GM18517 (cell line): ENCODE data around the gene ATG9B.

Experiments used
- ATAC-seq: cut with Tn5 transposase; IDR thresholded peaks from one replicate; pipeline ENCODE4 v1.9.1; 2021; ENCODE audit warnings: mild to moderate bottlenecking, moderate library complexity; ENCODE audit not compliant: unreplicated experiment

Gene ATG9B

GRCh38 chr7:151006590-151007300, 17.5 kb downstream of the ATG9B start:
- no peak for ATAC-seq

GRCh38 chr7:151005566-151005965, 18.7 kb downstream of the ATG9B start:
- ATAC-seq: no peak

DNA sequence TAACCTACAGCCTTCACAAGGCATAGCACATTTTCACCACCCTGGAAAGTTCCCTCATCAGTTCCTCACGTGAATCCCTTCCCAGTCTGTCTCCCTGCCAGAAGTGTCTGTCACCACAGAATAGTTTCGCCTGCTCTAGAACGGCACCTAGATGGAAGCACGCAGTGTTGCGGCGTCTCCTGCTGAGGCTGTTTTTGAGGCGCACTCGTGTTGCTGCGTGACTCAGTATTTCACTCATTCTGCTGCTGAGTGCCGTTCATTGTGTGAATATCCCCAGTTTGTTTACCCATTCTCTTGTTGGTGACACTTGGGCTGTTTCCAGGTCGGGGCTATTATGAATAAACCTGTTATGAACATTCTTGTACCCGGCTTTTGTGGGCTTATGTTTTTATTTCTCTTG, 20.7 kb downstream of the ATG9B start:
- ATAC-seq: no peak

DNA sequence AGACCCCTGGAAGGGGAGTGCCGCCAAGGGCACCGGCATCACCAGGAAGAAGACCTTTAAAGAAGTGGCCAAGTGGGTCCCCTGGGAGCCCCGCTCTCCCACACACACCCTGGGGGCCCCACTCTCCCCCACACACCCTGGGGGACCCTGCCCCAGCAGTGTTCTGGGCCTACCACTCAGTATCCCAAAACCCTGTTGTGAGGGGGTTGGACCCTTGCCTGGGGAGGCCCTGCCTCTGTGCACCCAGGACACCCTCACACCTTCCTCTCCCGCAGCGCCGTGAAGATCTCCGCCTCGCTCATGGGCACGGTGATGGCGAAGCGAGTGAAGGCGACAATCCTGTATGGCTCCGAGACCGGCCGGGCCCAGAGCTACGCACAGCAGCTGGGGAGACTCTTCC, 22.7 kb downstream of the ATG9B start:
- no peak for ATAC-seq

GRCh38 chr7:151000897-151001495, 23.3 kb downstream of the ATG9B start:
- no peak for ATAC-seq

DNA sequence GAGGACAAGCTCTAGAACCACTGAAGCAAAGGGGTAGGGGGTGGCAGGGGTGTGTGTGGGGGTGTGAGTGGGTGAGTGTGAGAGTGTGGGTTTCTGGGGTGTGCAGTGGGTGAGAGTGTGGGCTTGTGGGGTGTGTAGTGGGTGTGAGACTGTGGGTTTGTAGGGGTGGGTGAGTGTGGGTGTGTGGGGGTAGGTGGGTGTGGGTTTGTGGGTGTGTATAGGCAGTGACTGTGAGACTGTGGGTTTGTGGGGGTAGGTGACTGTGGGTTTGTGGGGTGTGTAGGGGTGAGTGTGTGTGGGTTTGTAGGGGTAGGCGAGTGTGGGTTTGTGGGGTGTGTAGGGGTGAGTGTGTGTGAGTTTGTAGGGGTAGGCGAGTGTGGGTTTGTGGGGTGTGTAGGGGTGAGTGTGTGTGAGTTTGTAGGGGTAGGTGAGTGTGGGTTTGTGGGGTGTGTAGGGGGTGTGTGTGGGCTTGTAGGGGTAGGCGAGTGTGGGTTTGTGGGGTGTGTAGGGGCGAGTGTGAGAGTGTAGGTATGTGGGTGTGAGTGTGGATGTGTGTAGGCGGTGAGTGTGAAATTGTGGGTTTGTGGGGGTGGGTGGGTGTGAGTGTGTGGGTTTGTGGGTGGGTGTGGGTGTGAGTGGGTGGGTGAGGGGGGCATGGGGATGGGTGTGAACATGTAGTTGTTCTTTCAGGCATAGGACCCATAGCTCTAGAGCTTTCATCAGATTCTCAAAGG, 24.6 kb downstream of the ATG9B start:
- no peak for ATAC-seq

- ATAC-seq: no peak
These were observed 25.3 kb downstream of the ATG9B start for GRCh38 chr7:150999001-150999400.

DNA sequence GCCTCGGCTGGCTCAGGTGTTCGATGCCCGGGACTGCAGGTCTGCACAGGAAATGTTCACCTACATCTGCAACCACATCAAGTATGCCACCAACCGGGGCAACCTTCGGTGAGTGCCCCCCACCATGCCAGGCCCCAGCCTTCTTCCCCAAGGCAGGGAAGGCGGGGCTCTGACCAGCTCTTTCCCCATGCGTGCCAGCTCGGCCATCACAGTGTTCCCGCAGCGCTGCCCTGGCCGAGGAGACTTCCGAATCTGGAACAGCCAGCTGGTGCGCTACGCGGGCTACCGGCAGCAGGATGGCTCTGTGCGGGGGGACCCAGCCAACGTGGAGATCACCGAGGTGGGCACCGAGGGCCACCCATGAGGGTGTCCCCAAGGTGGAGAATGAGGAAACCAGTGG, 26.0 kb downstream of the ATG9B start:
- ATAC-seq: no peak

- no peak for ATAC-seq
These were observed 26.5 kb downstream of the ATG9B start for GRCh38 chr7:150997817-150998216.

GRCh38 chr7:150997075-150997511, 27.2 kb downstream of the ATG9B start:
- no peak for ATAC-seq

- ATAC-seq: no peak
These were observed 27.8 kb downstream of the ATG9B start for GRCh38 chr7:150996376-150997074.

- ATAC-seq: no peak
These were observed 29.3 kb downstream of the ATG9B start for GRCh38 chr7:150994838-150995510.

- ATAC-seq: no peak
These were observed 30.0 kb downstream of the ATG9B start for GRCh38 chr7:150994141-150994837.

DNA sequence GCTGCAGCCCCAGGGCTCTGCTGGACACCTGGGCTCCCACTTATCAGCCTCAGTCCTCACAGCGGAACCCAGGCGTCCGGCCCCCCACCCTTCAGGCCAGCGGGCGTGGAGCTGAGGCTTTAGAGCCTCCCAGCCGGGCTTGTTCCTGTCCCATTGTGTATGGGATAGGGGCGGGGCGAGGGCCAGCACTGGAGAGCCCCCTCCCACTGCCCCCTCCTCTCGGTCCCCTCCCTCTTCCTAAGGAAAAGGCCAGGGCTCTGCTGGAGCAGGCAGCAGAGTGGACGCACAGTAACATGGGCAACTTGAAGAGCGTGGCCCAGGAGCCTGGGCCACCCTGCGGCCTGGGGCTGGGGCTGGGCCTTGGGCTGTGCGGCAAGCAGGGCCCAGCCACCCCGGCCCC, 30.8 kb downstream of the ATG9B start:
- no peak for ATAC-seq

- no peak for ATAC-seq
These were observed 31.4 kb downstream of the ATG9B start for GRCh38 chr7:150992833-150993302.

DNA sequence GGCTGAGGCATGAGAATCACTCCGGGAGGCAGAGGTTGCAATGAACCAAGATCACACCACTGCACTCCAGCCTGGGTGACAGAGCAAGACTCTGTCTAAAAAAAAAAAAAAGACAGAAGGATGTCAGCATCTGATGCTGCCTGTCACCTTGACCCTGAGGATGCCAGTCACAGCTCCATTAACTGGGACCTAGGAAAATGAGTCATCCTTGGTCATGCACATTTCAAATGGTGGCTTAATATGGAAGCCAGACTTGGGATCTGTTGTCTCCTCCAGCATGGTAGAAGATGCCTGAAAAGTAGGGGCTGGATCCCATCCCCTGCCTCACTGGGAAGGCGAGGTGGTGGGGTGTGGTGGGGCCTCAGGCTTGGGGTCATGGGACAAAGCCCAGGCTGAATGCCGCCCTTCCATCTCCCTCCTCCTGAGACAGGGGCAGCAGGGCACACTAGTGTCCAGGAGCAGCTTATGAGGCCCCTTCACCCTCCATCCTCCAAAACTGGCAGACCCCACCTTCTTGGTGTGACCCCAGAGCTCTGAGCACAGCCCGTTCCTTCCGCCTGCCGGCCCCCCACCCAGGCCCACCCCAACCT, 32.1 kb downstream of the ATG9B start:
- no peak for ATAC-seq

DNA sequence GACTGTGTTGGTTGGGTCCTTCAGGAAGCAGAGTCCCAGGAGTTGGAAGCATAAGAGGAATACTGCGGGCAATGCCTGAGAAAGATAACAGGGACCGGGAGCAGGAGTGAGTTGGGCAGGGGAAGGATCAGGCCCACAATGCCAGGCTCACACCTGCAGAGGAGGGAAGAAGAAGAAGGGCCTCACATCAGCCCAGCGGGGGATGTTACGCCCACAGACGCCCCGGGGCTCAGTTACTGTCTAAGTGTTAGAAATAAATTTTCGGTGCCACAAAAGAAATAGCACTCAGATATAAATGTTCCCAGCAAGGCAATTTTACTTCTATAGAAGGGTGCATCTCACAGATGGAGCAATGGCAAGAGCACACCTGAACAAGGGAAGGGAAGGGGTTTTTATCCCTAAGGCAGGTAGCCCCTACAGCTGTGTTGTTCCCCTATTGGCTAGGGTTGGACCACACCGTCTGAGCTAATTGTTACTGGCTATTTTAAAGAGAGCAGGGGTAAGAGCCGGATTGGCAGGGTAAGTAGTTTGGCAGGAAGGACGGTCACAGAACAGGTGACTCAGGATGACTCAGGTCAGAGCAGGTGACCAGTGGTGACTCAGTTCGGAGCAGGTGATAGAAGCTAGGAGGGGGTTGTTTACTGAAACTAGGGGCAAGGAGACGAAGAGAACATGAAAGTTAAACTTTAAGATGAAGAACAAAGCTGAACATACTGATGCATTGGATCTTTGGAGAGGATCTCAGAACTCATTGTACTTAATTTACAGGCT, 33.7 kb downstream of the ATG9B start, which contains the start of gene NOS3:
NOS3 (plus strand) TSS at position 602 of the 771 bp plus-strand sequence. CDS start 2,787 bp downstream, outside the sequence.
- no peak for ATAC-seq

GRCh38 chr7:150989456-150989855, 34.8 kb downstream of the ATG9B start:
- ATAC-seq: no peak
